AG04449 (cell line): ENCODE measurements around the gene TBC1D8.

Experiments used
- CTCF ChIA-PET: fragments of 350-600 bp; formaldehyde crosslinking; extraction: SDS; loops from one replicate; lab custom pipeline; 2021; ENCODE audit warnings: antibody characterized with exemption; lab: Yijun Ruan, JAX
- POLR2A ChIA-PET: fragments of 400-600, 350-600 bp; formaldehyde crosslinking; extraction: SDS; loops from one replicate; lab custom pipeline; 2020; ENCODE audit warnings: antibody characterized with exemption, inconsistent platforms; lab: Yijun Ruan, JAX
- DNase-seq: peaks from one replicate; pipeline ENCODE4 v3.0.0-alpha.2; 2010; ENCODE audit warnings: low read depth, low spot score
- H3K4me3 ChIP-seq: 2 replicates; pipeline ENCODE4 v1.5.1; 2011; ENCODE audit warnings: low read depth, mild to moderate bottlenecking, control low read depth, low read length
- CTCF ChIP-seq: IDR thresholded peaks from one replicate; pipeline ENCODE4 v1.5.1; 2011; ENCODE audit warnings: mild to moderate bottlenecking, moderate library complexity, low read length, control low read depth, inconsistent platforms; ENCODE audit not compliant: insufficient read depth; ENCODE audit errors: missing control alignments

The TBC1D8 gene

GRCh38 chr2:101125374-101125773, 25.8 kb downstream of the TBC1D8 start:
- no peak for DNase-seq
- no peak for TF ChIP-seq CTCF
- ChIA-PET POLR2A (no interaction called here), CTCF (no interaction called here)
- H3K4me3 ChIP-seq, result no peak overlapping the region

- no peak overlapping the region for H3K4me3 ChIP-seq
- ChIA-PET CTCF (no interaction called here), POLR2A (no interaction called here)
- no peak for DNase-seq
- no peak for TF ChIP-seq CTCF
Measured at GRCh38 chr2:101124643-101125366, 26.4 kb downstream of the TBC1D8 start.

GRCh38 chr2:101123795-101124471, 27.2 kb downstream of the TBC1D8 start:
- ChIA-PET CTCF (no interaction called here), POLR2A (interaction anchor here (0.5 kb wide), 1 partner anchor 43 kb away, joined by 3 read pairs; no protein-coding TSS in a partner anchor)
- no peak overlapping the region for H3K4me3 ChIP-seq

GRCh38 chr2:101121174-101121573, 30.0 kb downstream of the TBC1D8 start:
- POLR2A ChIA-PET, result no interaction called here
- TF ChIP-seq CTCF, result no peak
- no peak overlapping the region for H3K4me3 ChIP-seq
- DNase-seq, result no peak
- CTCF ChIA-PET, result no interaction called here

More at GRCh38 chr2:101123795-101124471, 27.2 kb downstream of the TBC1D8 start:
- DNase-seq, result no peak
- TF ChIP-seq CTCF, result no peak

GRCh38 chr2:101120124-101120996, 30.8 kb downstream of the TBC1D8 start:
- POLR2A ChIA-PET, result no interaction called here
- no peak for TF ChIP-seq CTCF
- no peak overlapping the region for H3K4me3 ChIP-seq
- CTCF ChIA-PET, result no interaction called here
- DNase-seq, result no peak
